Measurements from ENCODE around the gene PDGFA. TPM values are rescaled to one million over a fixed set of nuclear protein-coding genes. Genes with fewer than 3 reads are reported as not detected.

PDGFA gene
- total RNA-seq, 1 experiment from 2014 or later = 35.8 TPM

- Histone ChIP-seq H3K23ac (ENCODE audit: insufficient read length, low read depth, low read length) (no peak overlapping the region), H2AK5ac (ENCODE audit: insufficient read length, low read length) (no peak overlapping the region), H3K9ac (ENCODE audit: extremely low read depth, insufficient read length, low read length) (no peak overlapping the region), H3K27ac (ENCODE audit: insufficient read length, low read depth, low read length) (no peak overlapping the region), H3K56ac (ENCODE audit: insufficient read length, low read depth, low read length) (no peak overlapping the region), H2BK5ac (ENCODE audit: insufficient read length, low read length) (no peak overlapping the region), H3K79me1 (ENCODE audit: insufficient read depth, low read depth, low read length, poor library complexity, severe bottlenecking) (no peaks in the 10 kb centered on the region), H3K79me2 (ENCODE audit: insufficient read depth, low read length) (no peaks in the 10 kb centered on the region), H3K18ac (ENCODE audit: insufficient read length, low read depth, low read length) (no peak overlapping the region), H3K4me2 (ENCODE audit: insufficient read depth, insufficient read length, low read length) (no peak overlapping the region), H3K4ac (ENCODE audit: low read depth, low read length) (no peak overlapping the region), H2BK12ac (ENCODE audit: insufficient read length, low read depth, low read length) (no peak overlapping the region), H2BK120ac (ENCODE audit: low read depth, low read length, poor library complexity, severe bottlenecking) (no peak overlapping the region), H3T11ph (ENCODE audit: low read length) (no peak overlapping the region), H3K4me1 (ENCODE audit: insufficient read depth, low read length) (no peaks in the 10 kb centered on the region), H4K8ac (replicated peaks; ENCODE audit: insufficient read length, low read depth, low read length) (no peak overlapping the region), H4K91ac (ENCODE audit: insufficient read length, low read depth, low read length) (no peak overlapping the region), H2AFZ (ENCODE audit: low read length) (no peak overlapping the region), H3K23me2 (ENCODE audit: insufficient read length, low read depth, low read length, poor library complexity, severe bottlenecking) (no peaks in the 10 kb centered on the region), H4K5ac (ENCODE audit: insufficient read length, low read depth, low read length) (no peak overlapping the region), H3K27me3 (ENCODE audit: insufficient read depth, low read length) (no peaks in the 10 kb centered on the region), H2BK15ac (ENCODE audit: low read depth, low read length) (no peak overlapping the region), H4K20me1 (ENCODE audit: control insufficient read depth, insufficient read depth, insufficient read length) (no peaks in the 10 kb centered on the region), H2BK20ac (ENCODE audit: low read depth, low read length, poor library complexity, severe bottlenecking) (no peak overlapping the region), H3K14ac (ENCODE audit: insufficient read depth, low read length) (no peak overlapping the region), H3K9me3 (ENCODE audit: control insufficient read depth, low read depth, low read length) (no peaks in the 10 kb centered on the region)
- no CpG with 5 or more reads among the region's 13 CpGs for WGBS (ENCODE audit: extremely low coverage, insufficient read length, low lambda C conversion rate)
- no peak for TF ChIP-seq CTCF (conservative IDR thresholded peaks at IDR 0.05)
- Mint-ChIP-seq H3K27me3 (ENCODE audit: low read depth) (no peaks in the 10 kb centered on the region; the same call in 1 of the 2 replicates), H3K27ac (peak overlapping the region in 2 of 3 experiments; percentile 23 to 91; a peak in 4 of 7 replicates), H3K4me1 (peaks cover 3 to 13% of the 10 kb centered on the region in 2 experiments; a peak in 3 of 4 replicates), H3K9me3 (peaks cover 0 to 5% of the 10 kb centered on the region in 2 experiments; a peak in 3 of 5 replicates), H3K36me3 (ENCODE audit: insufficient read depth in 1 of 3, low read depth in 3 of 3) (peaks cover 36 to 51% (median 40%) of the 10 kb centered on the region in 3 experiments), H3K4me3 (no peak overlapping the region)
- DNase-seq = no peak
These were observed 22.3 kb downstream of the PDGFA start for GRCh38 chr7:497346-497745.

All from H9 (cell line).